Type B pancreatic cell (in vitro differentiated cells): Measurements from ENCODE around the gene GHRH. TPM values are rescaled to one million over a fixed set of nuclear protein-coding genes. Genes with fewer than 3 reads are reported as not detected.

ENCODE experiments used
- DNase-seq: peaks from one replicate; pipeline ENCODE4 v3.0.0; 2021; ENCODE audit warnings: mixed read lengths; ENCODE audit not compliant: unreplicated experiment; ENCODE audit errors: extremely low spot score
- H3K27ac Mint-ChIP-seq: 2 replicates; pipeline ENCODE4 v1.8.0; 2021; ENCODE audit warnings: mild to moderate bottlenecking, mixed read lengths
- H3K27me3 Mint-ChIP-seq: 2 replicates; pipeline ENCODE4 v1.8.0; 2021; ENCODE audit warnings: mixed read lengths
- H3K36me3 Mint-ChIP-seq: 2 replicates; pipeline ENCODE4 v1.8.0; 2021; ENCODE audit warnings: mixed read lengths
- H3K4me1 Mint-ChIP-seq: one replicate; pipeline ENCODE4 v1.8.0; 2021; ENCODE audit warnings: mixed read lengths; ENCODE audit not compliant: unreplicated experiment
- H3K4me3 Mint-ChIP-seq: 2 replicates; pipeline ENCODE4 v1.8.0; 2021; ENCODE audit warnings: mild to moderate bottlenecking, mixed read lengths
- H3K9me3 Mint-ChIP-seq: 2 replicates; pipeline ENCODE4 v1.8.0; 2021; ENCODE audit warnings: mixed read lengths
- total RNA-seq: library from RNA; stranded (reverse); gene quantifications from 2 replicates; pipeline ENCODE4 v1.2.1, GENCODE V29; 2021; ENCODE audit warnings: low replicate concordance
- TF ChIP-seq, protein P1 (sequence below): fragments of 200-600 bp; sonication (generic); conservative IDR thresholded peaks from 2 replicates; pipeline ENCODE4 v1.5.0; 2021; ENCODE audit warnings: antibody characterized with exemption, mild to moderate bottlenecking

Gene GHRH
- total RNA-seq, 1 donor from 2014 or later: 0.77 TPM

DNA sequence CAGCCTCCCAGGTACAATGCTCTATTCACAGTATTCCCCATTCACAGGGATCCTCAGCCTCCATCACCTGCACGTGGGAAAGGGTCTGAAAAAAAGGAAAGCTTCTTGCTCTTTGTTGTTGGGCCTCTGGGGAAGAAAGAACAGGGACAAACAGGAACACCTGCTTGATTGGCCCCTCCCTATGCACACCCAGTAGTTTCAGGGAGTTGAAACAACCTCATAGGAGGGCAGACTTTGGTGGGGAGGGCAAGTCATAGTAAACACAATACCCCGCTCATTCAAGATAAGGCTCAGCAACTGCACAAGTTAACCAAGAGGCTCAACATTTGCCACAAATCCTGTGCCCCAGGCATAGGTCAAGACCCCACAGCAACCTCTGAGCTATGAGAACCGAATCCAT lies 1.7 kb downstream of the GHRH start:
- Mint-ChIP-seq H3K27me3 (peaks cover 17% of the 10 kb centered on the region), H3K36me3 (no peaks in the 10 kb centered on the region), H3K4me3 (no peak overlapping the region), H3K27ac (no peak overlapping the region), H3K4me1 (peaks cover 27% of the 10 kb centered on the region), H3K9me3 (no peaks in the 10 kb centered on the region)
- TF ChIP-seq, protein P1, sequence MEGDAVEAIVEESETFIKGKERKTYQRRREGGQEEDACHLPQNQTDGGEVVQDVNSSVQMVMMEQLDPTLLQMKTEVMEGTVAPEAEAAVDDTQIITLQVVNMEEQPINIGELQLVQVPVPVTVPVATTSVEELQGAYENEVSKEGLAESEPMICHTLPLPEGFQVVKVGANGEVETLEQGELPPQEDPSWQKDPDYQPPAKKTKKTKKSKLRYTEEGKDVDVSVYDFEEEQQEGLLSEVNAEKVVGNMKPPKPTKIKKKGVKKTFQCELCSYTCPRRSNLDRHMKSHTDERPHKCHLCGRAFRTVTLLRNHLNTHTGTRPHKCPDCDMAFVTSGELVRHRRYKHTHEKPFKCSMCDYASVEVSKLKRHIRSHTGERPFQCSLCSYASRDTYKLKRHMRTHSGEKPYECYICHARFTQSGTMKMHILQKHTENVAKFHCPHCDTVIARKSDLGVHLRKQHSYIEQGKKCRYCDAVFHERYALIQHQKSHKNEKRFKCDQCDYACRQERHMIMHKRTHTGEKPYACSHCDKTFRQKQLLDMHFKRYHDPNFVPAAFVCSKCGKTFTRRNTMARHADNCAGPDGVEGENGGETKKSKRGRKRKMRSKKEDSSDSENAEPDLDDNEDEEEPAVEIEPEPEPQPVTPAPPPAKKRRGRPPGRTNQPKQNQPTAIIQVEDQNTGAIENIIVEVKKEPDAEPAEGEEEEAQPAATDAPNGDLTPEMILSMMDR: no peak
- DNase-seq: no peak

DNA sequence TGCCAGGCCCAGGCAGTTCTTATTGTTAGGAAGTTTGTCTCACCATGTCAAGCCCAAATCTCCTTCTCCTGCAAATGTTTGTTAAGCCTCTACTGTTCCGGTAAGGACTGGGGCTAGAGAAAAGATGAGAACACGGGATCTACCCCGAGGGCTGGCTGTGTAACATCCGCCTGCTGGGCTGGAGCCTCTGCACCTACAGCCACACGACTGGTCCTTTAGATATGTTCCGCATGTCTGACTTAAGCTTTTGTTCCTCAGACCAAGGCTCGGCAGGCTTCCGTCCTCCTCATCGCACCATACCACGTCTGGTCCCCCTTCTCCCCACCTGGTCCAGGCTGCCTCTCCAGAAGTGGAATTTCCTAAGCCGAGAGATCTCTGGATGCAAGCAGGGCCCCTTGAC lies 2.6 kb downstream of the GHRH start:
- no peak for DNase-seq
- Mint-ChIP-seq H3K9me3 (peaks cover 6% of the 10 kb centered on the region), H3K27ac (no peak overlapping the region), H3K36me3 (no peaks in the 10 kb centered on the region), H3K4me1 (peaks cover 27% of the 10 kb centered on the region), H3K4me3 (no peak overlapping the region), H3K27me3 (peaks cover 21% of the 10 kb centered on the region)
- TF ChIP-seq, protein P1: no peak

DNA sequence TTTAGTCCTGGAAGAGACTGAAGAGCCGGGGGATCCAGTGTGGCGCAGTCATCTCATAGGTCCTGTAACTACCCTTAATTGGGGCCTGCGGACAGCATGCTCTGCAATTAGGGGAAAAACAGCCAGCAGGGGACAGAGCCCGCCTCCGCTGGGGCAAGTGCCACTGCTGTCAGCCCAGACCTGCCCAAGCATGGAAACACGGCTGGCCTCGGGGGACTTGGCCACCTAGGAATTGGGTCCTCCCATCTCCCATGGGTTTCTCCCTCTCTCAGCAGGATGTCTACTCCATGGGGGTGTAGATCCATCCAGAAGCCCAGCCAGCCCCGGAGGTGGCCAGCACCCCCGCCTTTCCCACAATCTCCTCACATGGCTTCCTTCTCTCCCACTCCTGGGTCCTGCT lies 3.6 kb downstream of the GHRH start:
- H3K4me3 Mint-ChIP-seq: no peak overlapping the region
- no peak overlapping the region for H3K27ac Mint-ChIP-seq
- DNase-seq: no peak
- TF ChIP-seq, protein P1: no peak
- peaks cover 6% of the 10 kb centered on the region for H3K9me3 Mint-ChIP-seq
- no peaks in the 10 kb centered on the region for H3K36me3 Mint-ChIP-seq
- peaks cover 21% of the 10 kb centered on the region for H3K27me3 Mint-ChIP-seq
- peaks cover 27% of the 10 kb centered on the region for H3K4me1 Mint-ChIP-seq

DNA sequence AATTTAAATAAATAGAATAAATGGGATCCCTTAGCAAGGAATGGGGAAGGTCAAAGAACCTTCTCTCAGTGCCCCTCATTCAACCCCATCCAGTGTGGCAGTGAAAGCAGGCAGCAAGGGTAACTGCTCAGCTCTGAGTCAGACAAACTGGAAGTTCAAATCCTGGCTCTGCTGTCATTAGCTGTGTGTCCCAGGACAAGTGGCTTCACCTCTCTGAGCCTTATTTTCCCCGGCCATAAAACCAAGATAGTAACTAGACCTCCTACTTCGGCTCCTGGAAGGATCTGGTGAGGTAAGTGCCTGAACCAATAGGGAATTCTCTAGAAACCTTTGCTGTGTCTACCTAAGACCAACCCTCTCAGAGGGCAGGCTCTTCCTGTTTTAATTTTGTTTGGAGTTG lies 4.1 kb downstream of the GHRH start:
- Mint-ChIP-seq H3K4me1 (peaks cover 27% of the 10 kb centered on the region), H3K4me3 (no peak overlapping the region), H3K36me3 (no peaks in the 10 kb centered on the region), H3K27me3 (peaks cover 20% of the 10 kb centered on the region), H3K9me3 (peaks cover 6% of the 10 kb centered on the region), H3K27ac (no peak overlapping the region)
- TF ChIP-seq, protein P1: no peak
- no peak for DNase-seq

DNA sequence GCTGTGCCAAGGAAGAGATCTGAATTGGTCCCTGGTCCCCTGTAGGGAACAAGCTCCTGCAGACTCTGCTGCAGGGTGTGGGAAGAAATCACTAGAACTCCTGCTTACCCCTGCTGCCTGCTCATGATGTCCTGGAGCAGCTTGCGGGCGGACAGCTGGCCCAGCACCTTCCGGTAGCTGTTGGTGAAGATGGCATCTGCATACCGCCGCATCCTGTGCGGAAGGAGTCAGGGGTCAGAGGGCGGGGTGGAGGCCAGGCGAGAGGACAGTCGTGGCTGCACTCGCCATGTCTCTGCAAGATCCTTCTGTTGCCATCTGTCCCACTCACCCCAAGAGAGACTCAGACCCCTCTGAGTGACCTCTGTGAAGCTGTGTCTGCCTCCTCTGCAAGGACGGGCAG lies 5.3 kb downstream of the GHRH start:
- Mint-ChIP-seq H3K27ac (no peak overlapping the region), H3K4me3 (no peak overlapping the region), H3K36me3 (no peaks in the 10 kb centered on the region), H3K27me3 (peaks cover 14% of the 10 kb centered on the region), H3K4me1 (peaks cover 34% of the 10 kb centered on the region), H3K9me3 (peaks cover 6% of the 10 kb centered on the region)
- TF ChIP-seq, protein P1: no peak
- DNase-seq: no peak
